CD4-positive, alpha-beta T cell (primary cell): Measurements from ENCODE around the gene ZNF519. TPM values are rescaled to one million over a fixed set of nuclear protein-coding genes. Genes with fewer than 3 reads are reported as not detected.

ENCODE experiments used
- ATAC-seq: fragments of 200-7000 bp; cut with Tn5 transposase; one replicate; pipeline ENCODE4 v1.10.0; 2022; ENCODE audit warnings: mild to moderate bottlenecking; ENCODE audit not compliant: poor library complexity
- CTCF ChIA-PET: fragments of 350-600 bp; sonication (Branson Sonifier 250); formaldehyde crosslinking; loops from one replicate; lab custom pipeline; 2021; ENCODE audit warnings: antibody characterized with exemption, inconsistent platforms; lab: Charles Lee
- POLR2A ChIA-PET: fragments of 350-600 bp; sonication (Branson Sonifier 250); formaldehyde crosslinking; loops from one replicate; lab custom pipeline; 2021; ENCODE audit warnings: antibody characterized with exemption, inconsistent platforms; lab: Charles Lee
- DNase-seq, 14 experiments: peaks; one replicate each; pipeline ENCODE4 v3.0.0-alpha.2; 2013 to 2020; ENCODE audit warnings: mixed read lengths in 2 of 14
- H3K27ac ChIP-seq, 2 donors: one replicate each; pipeline versions ENCODE4 v1.5.1 to v1.7.0; 2013; ENCODE audit warnings: low read length in 2 of 2, low read depth in 1 of 2, mild to moderate bottlenecking in 1 of 2
- H3K27me3 ChIP-seq, 2 experiments: 1 replicate in 1 of 2; 2 replicates in 1 of 2; pipeline versions ENCODE4 v1.6.1 to v1.7.0; 2013; ENCODE audit warnings: low read length in 2 of 2, control low read depth in 1 of 2, mild to moderate bottlenecking in 1 of 2, moderate library complexity in 1 of 2; ENCODE audit not compliant: insufficient read depth in 2 of 2, control insufficient read depth in 1 of 2
- H3K36me3 ChIP-seq: one replicate; pipeline ENCODE4 v1.6.1; 2013; ENCODE audit warnings: low read length, control low read depth; ENCODE audit not compliant: insufficient read depth
- H3K4me1 ChIP-seq: one replicate; pipeline ENCODE4 v1.6.1; 2013; ENCODE audit warnings: low read length, control low read depth; ENCODE audit not compliant: insufficient read depth
- H3K4me3 ChIP-seq: one replicate; pipeline ENCODE4 v1.5.1; 2013; ENCODE audit warnings: mild to moderate bottlenecking, low read length, moderate library complexity
- H3K9me3 ChIP-seq, 2 experiments: 1 replicate in 1 of 2; 2 replicates in 1 of 2; pipeline versions ENCODE4 v1.6.1 to v1.7.0; 2013; ENCODE audit warnings: low read length in 2 of 2, mild to moderate bottlenecking in 2 of 2, control low read depth in 1 of 2, moderate library complexity in 1 of 2; ENCODE audit not compliant: control insufficient read depth in 1 of 2, insufficient read depth in 1 of 2
- H3K27ac Mint-ChIP-seq: one replicate; pipeline ENCODE4 v1.8.0; 2020; ENCODE audit warnings: mixed read lengths
- H3K27me3 Mint-ChIP-seq: one replicate; pipeline ENCODE4 v1.8.0; 2021; ENCODE audit warnings: mixed read lengths
- H3K36me3 Mint-ChIP-seq: one replicate; pipeline ENCODE4 v1.8.0; 2021; ENCODE audit warnings: low read depth, mixed read lengths
- H3K4me1 Mint-ChIP-seq: one replicate; pipeline ENCODE4 v1.8.0; 2021; ENCODE audit warnings: low read depth, mixed read lengths
- H3K4me3 Mint-ChIP-seq: one replicate; pipeline ENCODE4 v1.8.0; 2020; ENCODE audit warnings: mild to moderate bottlenecking, mixed read lengths
- H3K9me3 Mint-ChIP-seq: one replicate; pipeline ENCODE4 v1.8.0; 2020; ENCODE audit warnings: mixed read lengths
- CTCF ChIP-seq: fragments of 200-600 bp; IDR thresholded peaks from one replicate; pipeline ENCODE4 v1.8.0; 2022; ENCODE audit warnings: antibody characterized with exemption, mild to moderate bottlenecking
- intact Hi-C, 2 experiments: fragments of 100-400 bp; cut with DNase I in 1 of 2; cut with micrococcal nuclease in 1 of 2; formaldehyde crosslinking; loops; one replicate each; pipeline versions ENCODE4 v1.15.1 to v1.9.0; 2023 to 2025; cut with DNase I, micrococcal nuclease
- total RNA-seq, 174 experiments: library from RNA in 2 of 174; stranded (reverse) in 2 of 174; gene quantifications; one replicate each; pipeline ENCODE4 v1.2.3 and lab custom pipeline; 2021 to 2026

The ZNF519 gene
- total RNA-seq, 2 experiments from 2014 or later: 8.3 to 10.4 TPM

- intact Hi-C loops: loop anchor here in 1 of 2 experiments (10.0 kb wide), 1 partner anchor 265 kb away; the partner anchor contains the start of gene MC5R
- POLR2A ChIA-PET: no interaction called here
- H3K36me3 ChIP-seq: no peaks in the 10 kb centered on the region
- no peaks in the 10 kb centered on the region for H3K36me3 Mint-ChIP-seq
- DNase-seq (no peak), ATAC-seq (no peak)
- CTCF ChIA-PET: no interaction called here
- no peaks in the 10 kb centered on the region for H3K27me3 ChIP-seq
- H3K9me3 ChIP-seq: no peaks in the 10 kb centered on the region
- H3K4me3 ChIP-seq: no peak overlapping the region
- no peaks in the 10 kb centered on the region for H3K9me3 Mint-ChIP-seq
- no peaks in the 10 kb centered on the region for H3K27me3 Mint-ChIP-seq
- no peak for TF ChIP-seq CTCF
- no peak overlapping the region for H3K27ac ChIP-seq
- H3K4me1 ChIP-seq: no peaks in the 10 kb centered on the region
- H3K4me1 Mint-ChIP-seq: no peaks in the 10 kb centered on the region
- H3K27ac Mint-ChIP-seq: no peak overlapping the region
- no peak overlapping the region for H3K4me3 Mint-ChIP-seq
Measured at GRCh38 chr18:14089781-14090180, 42.5 kb downstream of the ZNF519 start.

GRCh38 chr18:14089191-14089590 is 43.0 kb downstream of the ZNF519 start:
- POLR2A ChIA-PET: no interaction called here
- no peak for TF ChIP-seq CTCF

GRCh38 chr18:14086458-14087231 is 45.6 kb downstream of the ZNF519 start:
- DNase-seq (peak in 3 of 14 experiments; percentile 16 to 20 (median 18)), ATAC-seq (no peak)
- no peak overlapping the region for H3K27ac ChIP-seq
- H3K9me3 ChIP-seq: no peaks in the 10 kb centered on the region
- POLR2A ChIA-PET: no interaction called here
- Mint-ChIP-seq H3K36me3 (no peaks in the 10 kb centered on the region), H3K27ac (no peak overlapping the region), H3K9me3 (no peaks in the 10 kb centered on the region), H3K4me3 (no peak overlapping the region), H3K27me3 (no peaks in the 10 kb centered on the region), H3K4me1 (no peaks in the 10 kb centered on the region)
- H3K4me3 ChIP-seq: no peak overlapping the region
- H3K4me1 ChIP-seq: no peaks in the 10 kb centered on the region
- TF ChIP-seq CTCF: no peak
- intact Hi-C loops: loop anchor here in 1 of 2 experiments (10.0 kb wide), 1 partner anchor 262 kb away; the partner anchor contains the start of gene MC5R
- no peaks in the 10 kb centered on the region for H3K36me3 ChIP-seq
- no peaks in the 10 kb centered on the region for H3K27me3 ChIP-seq
- CTCF ChIA-PET: interaction anchor here (1.0 kb wide), 1 partner anchor 8 kb away, joined by 3 read pairs; no protein-coding TSS in a partner anchor

More at GRCh38 chr18:14089191-14089590, 43.0 kb downstream of the ZNF519 start:
- no peak for DNase-seq
- H3K4me3 Mint-ChIP-seq: no peak overlapping the region
- Histone ChIP-seq H3K27ac (no peak overlapping the region), H3K4me1 (no peaks in the 10 kb centered on the region), H3K9me3 (no peaks in the 10 kb centered on the region), H3K4me3 (no peak overlapping the region), H3K27me3 (no peaks in the 10 kb centered on the region), H3K36me3 (no peaks in the 10 kb centered on the region)
- CTCF ChIA-PET: no interaction called here
- intact Hi-C loops: loop anchor here in 1 of 2 experiments (10.0 kb wide), 1 partner anchor 264 kb away; the partner anchor contains the start of gene MC5R
- H3K36me3 Mint-ChIP-seq: no peaks in the 10 kb centered on the region
- H3K27ac Mint-ChIP-seq: no peak overlapping the region
- ATAC-seq: no peak
- H3K4me1 Mint-ChIP-seq: no peaks in the 10 kb centered on the region
- H3K9me3 Mint-ChIP-seq: no peaks in the 10 kb centered on the region
- H3K27me3 Mint-ChIP-seq: no peaks in the 10 kb centered on the region
